Stimulated activated memory B cell treated with anti-CD40 and anti-IgM and Interleukin-4, amounts not matched to agents 10 μg/mL and 1 μg/mL and 100 μg/mL, for 72 hours (primary cell): ENCODE results near the gene ABLIM2.
A peak's percentile ranks its signal among the peaks of the same experiment; 100 is the strongest.

Experiments used
- ATAC-seq: fragments of 150-1000 bp; cut with Tn5 transposase; 2 replicates; pipeline ENCODE4 v1.10.0; 2021
- H3K27ac Mint-ChIP-seq: one replicate; pipeline ENCODE4 v1.8.0; 2022; ENCODE audit warnings: mild to moderate bottlenecking, mixed read lengths
- H3K27me3 Mint-ChIP-seq: one replicate; pipeline ENCODE4 v1.8.0; 2022; ENCODE audit warnings: mixed read lengths
- H3K36me3 Mint-ChIP-seq: one replicate; pipeline ENCODE4 v1.8.0; 2022; ENCODE audit warnings: mixed read lengths
- H3K4me1 Mint-ChIP-seq: one replicate; pipeline ENCODE4 v1.8.0; 2022; ENCODE audit warnings: mixed read lengths
- H3K4me3 Mint-ChIP-seq: one replicate; pipeline ENCODE4 v1.8.0; 2022; ENCODE audit warnings: mild to moderate bottlenecking, moderate library complexity, mixed read lengths
- H3K9me3 Mint-ChIP-seq: one replicate; pipeline ENCODE4 v1.8.0; 2022; ENCODE audit warnings: mixed read lengths

The ABLIM2 gene

DNA sequence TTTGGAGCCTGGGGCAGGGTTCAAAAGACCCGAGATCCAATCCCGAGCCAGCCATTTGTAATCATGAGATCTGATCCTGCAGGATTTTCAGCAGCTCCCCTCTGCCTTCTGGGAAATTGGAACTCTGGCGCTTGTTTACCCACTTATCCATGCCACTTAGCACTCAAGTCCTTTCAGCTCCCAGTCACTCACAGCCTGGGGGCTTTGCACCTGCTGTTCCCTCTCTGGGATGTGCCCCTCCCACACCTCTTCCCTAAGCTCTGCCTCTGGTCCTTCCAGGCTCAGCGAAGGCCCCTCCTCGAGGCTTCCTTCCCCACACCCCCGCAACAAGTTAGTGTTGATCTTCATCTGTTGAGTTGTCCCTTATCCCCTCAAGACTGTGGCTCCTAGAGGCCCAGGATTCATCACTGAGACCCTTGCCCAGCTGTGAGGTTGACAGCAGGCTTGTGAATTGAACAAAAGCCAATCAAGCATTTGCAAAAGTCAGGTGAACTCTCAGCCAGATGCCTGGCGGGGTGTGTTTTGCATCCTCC, 119.8 kb downstream of the ABLIM2 start:
- peaks cover 37% of the 10 kb centered on the region for H3K27me3 Mint-ChIP-seq
- H3K36me3 Mint-ChIP-seq, result peaks cover 39% of the 10 kb centered on the region
- ATAC-seq, result no peak
- H3K4me3 Mint-ChIP-seq, result no peak overlapping the region
- no peaks in the 10 kb centered on the region for H3K9me3 Mint-ChIP-seq
- H3K27ac Mint-ChIP-seq, result no peak overlapping the region
- peaks cover 8% of the 10 kb centered on the region for H3K4me1 Mint-ChIP-seq

DNA sequence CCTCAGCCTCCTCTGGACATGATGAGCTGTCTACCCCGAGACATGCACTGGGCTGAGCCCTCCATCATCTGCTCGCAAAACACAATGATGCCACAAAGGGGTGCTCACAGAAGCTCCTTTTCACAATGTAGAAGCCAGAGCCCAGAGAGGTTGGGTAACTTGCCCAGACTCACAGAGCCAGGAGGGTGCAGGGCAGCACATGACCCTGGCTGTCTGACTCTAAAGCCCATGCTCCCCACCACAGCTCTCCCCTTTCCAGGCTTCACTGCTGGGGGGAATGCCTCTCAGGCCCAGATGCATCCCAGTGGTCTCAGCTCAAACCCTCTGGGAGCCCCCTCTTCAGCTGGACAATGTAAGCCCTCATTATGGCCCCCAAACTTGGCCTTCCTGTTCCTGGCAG, 120.5 kb downstream of the ABLIM2 start:
- peaks cover 37% of the 10 kb centered on the region for H3K36me3 Mint-ChIP-seq
- no peak overlapping the region for H3K27ac Mint-ChIP-seq
- no peak overlapping the region for H3K4me3 Mint-ChIP-seq
- peaks cover 8% of the 10 kb centered on the region for H3K4me1 Mint-ChIP-seq
- H3K9me3 Mint-ChIP-seq, result no peaks in the 10 kb centered on the region
- no peak for ATAC-seq
- peaks cover 44% of the 10 kb centered on the region for H3K27me3 Mint-ChIP-seq

DNA sequence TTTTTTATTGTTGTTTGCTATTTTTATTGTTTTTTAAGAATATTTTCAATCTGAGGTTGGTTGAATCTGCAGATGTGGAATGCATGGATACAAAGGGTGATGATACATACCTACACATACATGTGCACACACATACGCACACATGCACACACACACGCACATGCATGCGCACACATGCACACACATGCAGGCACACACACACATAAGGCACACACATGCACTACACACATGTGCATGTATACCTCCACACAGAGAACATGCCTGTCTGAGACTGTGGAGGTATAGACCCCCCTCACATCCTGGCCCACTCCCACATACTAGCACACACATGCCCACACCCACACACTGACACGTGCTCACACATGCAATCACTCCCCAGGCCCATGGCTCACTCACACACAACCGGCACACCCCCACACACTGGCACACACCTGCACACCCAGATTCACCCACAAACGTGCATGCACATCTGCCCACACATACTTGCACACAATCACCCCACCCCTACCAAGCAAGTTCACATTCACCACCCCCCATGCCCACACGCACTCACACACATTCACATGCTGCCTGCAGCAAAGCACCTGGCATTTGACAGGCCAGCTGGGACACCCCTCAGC, 121.4 kb downstream of the ABLIM2 start:
- peaks cover 35% of the 10 kb centered on the region for H3K36me3 Mint-ChIP-seq
- H3K4me3 Mint-ChIP-seq, result no peak overlapping the region
- H3K27me3 Mint-ChIP-seq, result peaks cover 48% of the 10 kb centered on the region

DNA sequence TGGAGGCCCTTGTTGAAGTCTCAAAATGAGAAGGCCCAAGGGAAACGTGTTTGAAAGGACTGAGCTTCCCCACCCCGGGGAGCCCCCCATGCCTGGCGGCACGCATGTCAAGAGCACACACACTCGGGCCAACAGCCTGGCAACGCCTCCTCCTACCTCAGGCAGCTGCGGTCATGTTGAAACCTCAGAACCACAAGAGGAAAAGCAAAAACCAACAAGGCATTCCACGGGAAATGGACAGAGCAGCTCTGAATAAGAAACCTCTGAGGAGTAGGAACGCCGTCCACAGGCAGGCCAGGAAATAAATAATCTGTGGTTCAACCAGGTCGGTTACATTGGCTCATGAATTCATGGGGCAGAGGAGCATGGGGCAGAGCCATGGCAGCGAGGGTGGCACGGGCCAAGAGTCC, 123.2 kb downstream of the ABLIM2 start:
- peaks cover 36% of the 10 kb centered on the region for H3K36me3 Mint-ChIP-seq
- peaks cover 8% of the 10 kb centered on the region for H3K4me1 Mint-ChIP-seq
- no peak overlapping the region for H3K4me3 Mint-ChIP-seq
- H3K27ac Mint-ChIP-seq, result peak overlapping the region; percentile 33
- no peaks in the 10 kb centered on the region for H3K9me3 Mint-ChIP-seq
- peaks cover 45% of the 10 kb centered on the region for H3K27me3 Mint-ChIP-seq
- peak; percentile 70 for ATAC-seq

More for the DNA sequence above, 121.4 kb downstream of the ABLIM2 start:
- no peaks in the 10 kb centered on the region for H3K9me3 Mint-ChIP-seq
- H3K27ac Mint-ChIP-seq, result no peak overlapping the region
- H3K4me1 Mint-ChIP-seq, result peaks cover 8% of the 10 kb centered on the region
- ATAC-seq, result no peak

DNA sequence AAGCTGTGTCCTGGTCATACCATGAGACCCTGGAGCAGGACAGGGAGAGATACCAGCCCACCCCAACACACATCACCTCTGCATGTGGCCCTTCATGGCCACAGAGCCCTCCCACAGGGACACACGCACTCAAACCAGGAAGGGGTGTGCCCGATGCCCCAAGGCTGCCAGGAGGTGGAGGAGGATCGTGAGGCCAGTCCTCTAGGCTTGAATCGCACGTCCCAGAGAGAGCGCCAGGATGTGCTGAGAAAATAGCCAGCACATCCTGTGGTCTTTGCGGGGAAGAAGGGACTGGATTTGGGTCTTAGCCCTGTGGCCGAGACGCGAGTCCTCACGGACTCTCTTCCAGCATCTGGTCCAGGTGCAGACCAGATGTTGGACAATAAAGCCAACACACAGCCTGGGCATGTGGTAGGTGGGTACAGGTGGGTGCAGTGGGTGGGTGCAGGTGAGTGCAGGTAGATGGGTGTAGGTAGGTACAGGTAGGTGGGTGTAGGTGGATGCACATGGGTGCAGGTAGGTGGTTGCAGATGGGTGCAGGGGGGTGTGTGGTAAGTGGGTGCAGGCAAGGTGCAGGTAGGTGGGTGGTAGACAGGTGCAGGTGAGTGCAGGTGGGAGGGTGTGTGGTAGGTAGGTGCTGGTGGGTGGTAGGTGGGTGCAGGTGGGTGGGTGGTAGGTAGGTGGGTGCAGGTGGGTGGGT, 124.6 kb downstream of the ABLIM2 start:
- H3K27ac Mint-ChIP-seq, result no peak overlapping the region
- no peak for ATAC-seq
- H3K4me3 Mint-ChIP-seq, result no peak overlapping the region

DNA sequence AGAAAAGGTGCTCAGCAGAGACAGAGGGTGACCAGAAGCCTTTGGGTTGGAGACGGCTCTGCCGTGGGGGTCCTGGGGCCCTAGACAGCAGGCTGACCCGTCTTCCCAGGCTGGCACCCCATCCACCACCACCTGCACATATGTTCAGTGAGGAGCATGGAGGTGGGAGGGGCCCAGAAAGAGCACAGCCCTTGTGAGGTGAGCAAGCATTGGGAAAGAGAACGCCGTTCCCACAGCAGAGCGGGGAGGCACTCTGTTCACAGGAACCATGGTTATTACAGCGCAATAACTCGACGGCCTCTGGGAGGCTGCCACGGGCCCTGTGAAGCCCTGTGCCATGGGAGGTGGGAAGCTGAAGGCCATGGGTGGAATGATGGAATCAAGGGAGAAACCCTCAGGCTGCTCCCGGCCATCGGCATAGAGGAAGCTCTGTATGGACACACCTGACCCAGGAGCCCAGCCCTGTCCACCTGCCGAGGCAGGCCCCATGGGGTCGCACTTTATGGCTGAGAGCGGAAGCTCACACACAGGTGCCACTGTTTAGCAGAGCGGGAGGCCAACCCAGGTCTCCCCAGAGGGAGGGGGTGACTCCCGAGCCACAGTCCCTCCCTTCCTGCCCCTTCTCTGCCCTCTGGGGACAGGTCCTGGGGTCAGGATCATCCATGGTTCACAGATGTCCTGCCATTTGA, 125.4 kb downstream of the ABLIM2 start:
- H3K4me1 Mint-ChIP-seq, result peaks cover 8% of the 10 kb centered on the region
- H3K27ac Mint-ChIP-seq, result no peak overlapping the region
- no peaks in the 10 kb centered on the region for H3K9me3 Mint-ChIP-seq

More for the DNA sequence above, 124.6 kb downstream of the ABLIM2 start:
- H3K4me1 Mint-ChIP-seq, result peaks cover 8% of the 10 kb centered on the region
- no peaks in the 10 kb centered on the region for H3K9me3 Mint-ChIP-seq
- H3K27me3 Mint-ChIP-seq, result peaks cover 31% of the 10 kb centered on the region
- peaks cover 32% of the 10 kb centered on the region for H3K36me3 Mint-ChIP-seq

DNA sequence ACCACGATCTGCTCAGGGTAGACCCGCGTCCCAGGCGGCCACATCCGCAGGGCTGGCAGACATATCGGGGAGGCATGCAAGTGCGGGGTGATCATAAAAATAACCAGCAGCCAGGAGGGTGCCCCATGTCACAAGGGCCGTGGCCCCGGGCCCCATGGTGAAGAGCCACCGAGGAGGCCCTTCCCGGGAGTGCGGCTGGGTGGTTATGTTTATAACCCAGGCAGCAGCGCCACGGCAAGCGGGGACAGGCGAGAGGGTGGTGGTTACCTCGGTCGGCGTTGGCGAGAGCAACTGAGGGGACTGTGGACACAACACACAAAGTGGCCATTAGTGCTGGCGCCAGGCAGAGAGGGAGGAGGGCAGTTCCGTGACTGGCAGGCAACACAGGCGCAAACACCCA, 126.2 kb downstream of the ABLIM2 start:
- H3K9me3 Mint-ChIP-seq, result no peaks in the 10 kb centered on the region
- no peak overlapping the region for H3K4me3 Mint-ChIP-seq
- H3K4me1 Mint-ChIP-seq, result peaks cover 8% of the 10 kb centered on the region
- peaks cover 15% of the 10 kb centered on the region for H3K27me3 Mint-ChIP-seq
- ATAC-seq, result no peak
- H3K36me3 Mint-ChIP-seq, result peaks cover 38% of the 10 kb centered on the region
- H3K27ac Mint-ChIP-seq, result no peak overlapping the region

More for the DNA sequence above, 125.4 kb downstream of the ABLIM2 start:
- Mint-ChIP-seq H3K36me3 (peaks cover 38% of the 10 kb centered on the region), H3K27me3 (peaks cover 23% of the 10 kb centered on the region), H3K4me3 (no peak overlapping the region)
- no peak for ATAC-seq

DNA sequence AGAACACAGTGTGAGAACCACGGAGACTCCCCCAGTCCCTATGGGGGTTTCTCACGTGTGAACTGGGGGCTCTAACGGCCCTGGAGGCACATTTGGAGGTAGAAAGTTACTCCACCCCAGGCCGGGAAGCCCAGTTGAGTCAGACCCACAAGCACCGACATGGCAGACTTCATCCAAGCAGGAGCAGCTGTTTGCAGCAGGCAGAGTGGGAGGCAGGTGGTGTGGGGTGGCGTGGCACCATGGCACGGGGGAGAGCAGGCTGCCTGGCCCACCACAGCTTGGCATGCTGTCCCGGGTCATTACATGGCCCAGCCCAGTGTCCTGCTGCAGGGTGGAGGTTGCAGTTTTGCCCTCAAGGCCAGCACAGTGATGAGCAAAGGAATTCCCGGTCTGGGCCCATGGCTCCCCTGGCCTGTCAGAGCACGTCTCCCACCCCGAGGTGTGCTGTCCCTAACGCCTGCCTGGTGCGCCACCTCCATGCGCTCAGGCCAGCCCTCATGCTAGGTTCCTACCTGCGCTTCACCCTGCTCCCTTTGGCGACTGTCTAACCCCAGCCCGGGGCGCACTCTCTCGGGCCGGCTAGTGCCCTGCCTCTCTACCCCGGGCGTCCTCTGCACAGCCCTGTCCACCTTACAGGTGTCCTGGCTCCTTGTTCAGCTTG, 128.4 kb downstream of the ABLIM2 start:
- Mint-ChIP-seq H3K4me1 (peaks cover 4% of the 10 kb centered on the region), H3K9me3 (no peaks in the 10 kb centered on the region), H3K27ac (no peak overlapping the region), H3K4me3 (no peak overlapping the region), H3K27me3 (peaks cover 15% of the 10 kb centered on the region), H3K36me3 (peaks cover 36% of the 10 kb centered on the region)
- ATAC-seq, result no peak

DNA sequence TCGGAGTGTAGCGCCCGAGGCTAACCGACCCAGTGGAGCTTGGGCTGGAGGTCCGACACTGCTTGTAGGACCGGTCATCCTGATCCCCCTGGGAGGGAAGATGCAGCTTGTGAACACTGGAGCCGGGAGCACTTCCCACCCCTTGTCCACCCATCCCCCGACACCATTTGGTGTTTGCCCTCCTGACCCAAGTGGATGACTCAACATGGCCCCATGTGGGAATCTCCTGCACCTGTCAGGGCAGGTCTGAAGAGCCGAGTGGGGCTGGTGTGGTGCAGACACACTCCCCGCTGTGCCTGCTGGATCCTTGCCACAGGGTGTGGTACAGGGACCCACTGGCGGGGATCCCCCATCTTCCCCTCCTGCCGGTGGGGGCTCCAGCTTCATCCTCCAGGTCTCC, 128.9 kb downstream of the ABLIM2 start:
- H3K36me3 Mint-ChIP-seq, result peaks cover 32% of the 10 kb centered on the region
- H3K27me3 Mint-ChIP-seq, result peaks cover 15% of the 10 kb centered on the region
- H3K4me3 Mint-ChIP-seq, result no peak overlapping the region
- no peaks in the 10 kb centered on the region for H3K4me1 Mint-ChIP-seq
- H3K27ac Mint-ChIP-seq, result no peak overlapping the region
- no peaks in the 10 kb centered on the region for H3K9me3 Mint-ChIP-seq
- ATAC-seq, result no peak

DNA sequence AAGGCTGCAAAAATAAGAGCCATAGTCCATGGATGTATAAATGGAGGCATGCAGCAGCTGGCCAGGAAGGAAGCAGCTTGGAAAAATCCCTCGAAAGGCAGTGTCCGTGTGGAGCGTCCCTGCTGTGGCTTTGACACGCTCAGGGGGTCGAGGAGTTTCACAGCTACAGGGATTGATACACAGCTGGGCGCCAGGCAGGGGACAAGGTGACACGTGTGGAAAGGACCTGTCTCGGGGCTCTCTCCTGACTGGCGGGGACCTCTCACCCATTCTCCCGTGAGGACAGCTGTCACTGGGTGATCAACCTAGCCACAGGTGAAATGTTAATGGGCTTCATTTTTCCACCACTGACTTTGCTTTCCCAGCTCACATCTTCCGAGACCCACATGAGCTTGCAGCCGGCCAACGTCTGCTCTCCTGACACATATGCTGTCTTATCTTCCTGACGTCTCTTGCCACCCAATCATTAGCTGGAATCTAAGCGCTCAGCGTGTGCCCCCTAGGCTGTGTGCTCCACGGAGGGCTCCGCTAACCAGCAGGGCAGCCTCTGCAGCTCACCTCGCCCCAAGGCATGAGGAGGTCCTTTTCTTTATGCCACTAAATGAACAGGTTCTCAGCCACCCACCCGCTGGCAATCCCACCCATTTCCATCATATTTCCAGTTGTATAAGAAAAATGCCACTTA, 129.6 kb downstream of the ABLIM2 start:
- ATAC-seq, result no peak

DNA sequence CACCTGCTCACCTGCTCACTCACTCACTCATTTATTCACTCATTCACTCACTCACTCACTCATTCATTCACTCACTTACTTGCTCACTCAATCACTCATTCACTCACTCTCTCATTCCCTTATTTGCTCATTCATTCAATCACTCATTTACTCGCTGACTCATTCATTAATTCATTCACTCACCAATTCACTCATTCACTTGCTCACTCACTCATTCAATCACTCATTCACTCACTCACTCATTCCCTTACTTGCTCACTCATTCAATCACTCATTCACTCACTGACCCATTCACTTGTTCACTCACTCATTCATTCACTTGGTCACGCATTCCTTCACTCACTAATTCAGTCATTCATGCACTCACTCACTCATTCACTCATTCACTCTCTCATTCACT, 130.2 kb downstream of the ABLIM2 start:
- H3K36me3 Mint-ChIP-seq, result peaks cover 25% of the 10 kb centered on the region
- H3K4me3 Mint-ChIP-seq, result no peak overlapping the region
- no peaks in the 10 kb centered on the region for H3K4me1 Mint-ChIP-seq
- no peak overlapping the region for H3K27ac Mint-ChIP-seq
- H3K9me3 Mint-ChIP-seq, result no peaks in the 10 kb centered on the region
- ATAC-seq, result no peak
- H3K27me3 Mint-ChIP-seq, result peaks cover 12% of the 10 kb centered on the region

More for the DNA sequence above, 129.6 kb downstream of the ABLIM2 start:
- Mint-ChIP-seq H3K4me3 (no peak overlapping the region), H3K27me3 (peaks cover 13% of the 10 kb centered on the region), H3K27ac (no peak overlapping the region), H3K4me1 (no peaks in the 10 kb centered on the region), H3K9me3 (no peaks in the 10 kb centered on the region), H3K36me3 (peaks cover 30% of the 10 kb centered on the region)

DNA sequence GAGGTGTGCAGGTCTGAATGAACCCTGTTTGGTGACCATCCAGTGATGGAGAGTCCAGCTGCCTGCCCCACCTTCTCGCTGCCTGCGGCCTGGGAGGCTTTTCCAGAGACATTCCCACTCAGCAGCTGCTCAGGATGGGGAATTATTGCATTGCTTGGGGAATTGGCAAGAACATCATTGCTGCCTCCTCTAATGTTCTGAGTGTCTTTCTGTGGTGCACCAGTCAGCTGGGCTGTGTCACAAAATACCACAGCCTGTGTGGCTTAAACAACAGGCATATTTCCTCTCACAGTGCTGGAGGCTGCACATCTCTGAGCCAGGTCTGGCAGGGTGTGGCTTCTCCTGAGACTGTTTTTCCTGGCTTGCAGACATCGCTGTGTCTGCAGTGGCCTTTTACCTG, 132.2 kb downstream of the ABLIM2 start:
- peaks cover 21% of the 10 kb centered on the region for H3K36me3 Mint-ChIP-seq

DNA sequence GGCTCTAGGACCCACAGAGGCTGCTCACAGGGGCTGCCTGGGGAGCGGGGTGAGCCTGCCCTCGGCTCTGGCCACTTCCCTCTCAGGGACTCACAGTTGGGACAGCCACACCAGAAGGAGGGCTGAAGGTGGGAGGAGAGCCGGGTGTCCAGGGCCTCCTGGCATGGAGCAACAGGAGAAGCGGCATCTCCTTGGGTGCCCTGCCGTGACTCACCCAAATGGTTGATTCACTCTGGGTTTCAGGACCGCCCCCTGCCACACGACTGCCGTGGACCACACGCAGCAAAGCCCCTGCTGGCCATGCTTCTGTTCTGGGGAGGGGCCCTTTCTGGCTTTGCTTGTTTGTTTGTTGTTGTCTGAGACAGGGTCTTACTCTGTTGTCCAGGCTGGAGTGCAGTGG, 132.9 kb downstream of the ABLIM2 start:
- ATAC-seq, result no peak
- peaks cover 8% of the 10 kb centered on the region for H3K27me3 Mint-ChIP-seq
- no peak overlapping the region for H3K4me3 Mint-ChIP-seq
- peaks cover 15% of the 10 kb centered on the region for H3K36me3 Mint-ChIP-seq
- no peaks in the 10 kb centered on the region for H3K4me1 Mint-ChIP-seq
- H3K27ac Mint-ChIP-seq, result no peak overlapping the region
- no peaks in the 10 kb centered on the region for H3K9me3 Mint-ChIP-seq

More for the DNA sequence above, 132.2 kb downstream of the ABLIM2 start:
- Mint-ChIP-seq H3K4me1 (no peaks in the 10 kb centered on the region), H3K27ac (no peak overlapping the region), H3K27me3 (peaks cover 8% of the 10 kb centered on the region), H3K9me3 (no peaks in the 10 kb centered on the region), H3K4me3 (no peak overlapping the region)
- ATAC-seq, result no peak

DNA sequence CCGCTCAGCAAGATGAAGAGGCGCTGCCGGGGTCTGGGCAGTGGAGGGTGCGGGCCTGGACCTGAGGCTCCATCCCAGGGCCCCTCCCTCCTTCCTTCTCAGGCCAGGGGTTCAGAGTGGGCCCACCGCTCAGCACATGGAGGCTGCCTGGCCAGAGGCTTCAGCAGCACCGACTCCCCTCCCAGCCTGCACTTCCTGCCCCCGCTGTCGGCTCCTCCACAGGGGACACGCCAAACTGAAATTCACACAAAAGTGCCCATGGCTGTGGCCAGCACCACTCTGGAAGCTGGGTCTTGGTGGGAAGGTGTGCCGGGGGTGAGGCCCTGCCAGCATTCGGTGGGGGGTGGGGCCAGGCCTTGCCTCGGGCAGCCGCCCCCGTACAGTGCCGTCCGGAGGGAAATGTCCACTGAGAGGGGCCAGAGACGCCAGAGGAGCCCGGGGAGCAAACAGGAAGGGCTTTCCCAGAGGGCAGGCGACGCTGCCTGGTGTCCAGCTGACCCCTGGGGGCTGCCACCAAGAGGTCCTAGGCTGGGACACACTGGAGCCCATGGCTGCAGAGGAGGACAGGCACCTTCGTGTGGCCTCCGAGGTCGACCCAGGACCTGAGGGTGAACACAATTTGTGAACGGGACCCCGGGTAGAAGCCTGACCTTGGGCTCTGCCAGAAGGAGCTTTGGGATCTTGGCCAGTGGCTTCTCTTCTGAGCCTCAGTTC, 134.4 kb downstream of the ABLIM2 start:
- Mint-ChIP-seq H3K27ac (no peak overlapping the region), H3K36me3 (peaks cover 8% of the 10 kb centered on the region), H3K9me3 (no peaks in the 10 kb centered on the region), H3K4me3 (no peak overlapping the region), H3K4me1 (no peaks in the 10 kb centered on the region), H3K27me3 (peaks cover 8% of the 10 kb centered on the region)
- no peak for ATAC-seq
